GM21529 (cell line): ENCODE data around the gene BICD2.
A peak's percentile ranks its signal among the peaks of the same experiment; 100 is the strongest.

Experiments used
- ATAC-seq: cut with Tn5 transposase; IDR thresholded peaks from one replicate; pipeline ENCODE4 v1.9.1; 2021; ENCODE audit not compliant: unreplicated experiment

Gene BICD2

DNA sequence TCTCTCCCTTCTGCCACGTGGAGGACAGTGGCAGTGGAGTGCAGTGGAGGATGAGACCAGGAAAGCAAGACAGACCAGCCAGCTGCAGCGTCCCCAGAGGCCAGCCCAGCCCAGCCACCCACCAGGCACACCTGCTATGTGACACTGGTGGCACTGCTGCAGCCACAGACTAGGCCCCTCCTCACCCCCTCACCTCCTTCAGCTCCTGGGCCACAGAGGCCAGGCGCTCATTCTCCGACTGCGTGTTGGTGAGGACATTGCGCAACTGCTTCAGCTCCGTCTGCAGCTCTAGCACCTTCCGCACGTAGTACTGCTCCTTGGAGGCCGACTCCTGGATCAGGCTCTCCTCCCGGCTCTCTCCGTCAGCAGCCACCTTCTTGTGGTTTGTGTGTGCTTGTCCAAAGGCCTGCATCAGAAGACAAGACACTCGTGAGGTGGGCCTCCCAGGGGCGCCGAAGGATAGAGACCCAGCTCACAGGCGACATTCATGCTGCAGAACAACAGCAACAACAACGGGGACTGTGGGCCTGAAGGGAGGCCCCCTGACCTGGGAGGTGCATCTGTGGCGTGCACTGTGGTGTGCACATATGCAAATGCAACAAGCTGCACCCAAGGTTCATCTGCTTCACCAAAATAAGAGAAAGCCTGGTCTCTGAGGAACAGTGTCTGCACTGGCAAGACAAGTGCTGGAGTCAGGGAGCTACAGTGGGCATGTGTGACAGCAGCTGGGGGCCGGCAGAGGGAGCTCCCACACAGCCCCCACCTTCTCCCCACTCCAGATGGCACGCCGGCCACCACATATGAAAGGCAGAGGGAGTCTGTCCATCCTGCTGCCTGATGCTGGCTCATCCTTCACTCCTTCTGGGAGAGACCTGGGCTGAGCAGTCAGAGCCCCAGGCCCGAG, 35.5 kb downstream of the BICD2 start:
- peak; percentile 75 for ATAC-seq

DNA sequence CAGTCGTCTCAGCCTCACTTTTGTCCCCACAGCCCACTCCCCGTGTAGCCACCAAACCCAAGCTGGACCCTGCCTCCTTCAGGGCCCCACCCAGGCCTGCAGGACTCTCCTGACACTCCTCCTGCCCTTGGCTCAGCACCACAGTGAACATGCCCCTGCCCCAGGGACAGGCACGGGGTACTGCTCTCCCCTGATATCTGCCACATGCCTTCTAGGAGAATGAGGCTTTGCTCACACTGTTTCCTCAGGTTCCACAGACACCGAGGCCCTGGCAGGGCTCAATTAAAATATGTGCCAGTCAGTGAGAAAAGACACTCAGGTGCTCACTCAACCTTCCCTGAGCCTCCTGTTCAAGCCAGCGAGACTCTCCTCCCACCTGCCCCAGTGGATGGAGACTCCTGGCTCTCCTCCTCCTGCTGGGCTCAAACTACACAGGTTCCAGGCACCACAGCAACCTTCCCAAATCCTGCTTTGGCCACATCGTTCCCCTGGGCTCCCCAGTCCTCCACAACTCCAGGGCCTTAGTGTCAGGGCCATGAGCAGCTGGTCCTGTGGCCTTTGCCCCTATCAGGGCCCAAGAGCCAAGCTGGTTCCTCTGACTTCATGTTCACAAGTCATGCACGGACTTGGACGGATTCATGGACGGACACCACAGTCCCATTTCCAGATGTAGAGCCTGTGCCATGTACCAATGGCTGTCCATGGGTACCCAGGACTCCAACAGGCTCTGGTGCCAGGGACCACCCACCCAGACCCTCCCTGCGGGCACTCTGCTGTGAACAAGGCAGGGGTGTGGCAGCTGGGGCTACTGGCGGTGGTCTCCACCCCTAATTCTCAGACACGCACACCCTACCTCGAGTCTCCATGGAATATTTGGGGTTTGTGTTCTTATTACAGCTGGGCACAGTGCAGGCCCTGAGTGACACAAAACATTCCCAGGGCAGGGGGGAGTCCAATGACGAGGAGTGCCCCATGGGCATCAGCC, 36.6 kb downstream of the BICD2 start:
- ATAC-seq, result no peak

DNA sequence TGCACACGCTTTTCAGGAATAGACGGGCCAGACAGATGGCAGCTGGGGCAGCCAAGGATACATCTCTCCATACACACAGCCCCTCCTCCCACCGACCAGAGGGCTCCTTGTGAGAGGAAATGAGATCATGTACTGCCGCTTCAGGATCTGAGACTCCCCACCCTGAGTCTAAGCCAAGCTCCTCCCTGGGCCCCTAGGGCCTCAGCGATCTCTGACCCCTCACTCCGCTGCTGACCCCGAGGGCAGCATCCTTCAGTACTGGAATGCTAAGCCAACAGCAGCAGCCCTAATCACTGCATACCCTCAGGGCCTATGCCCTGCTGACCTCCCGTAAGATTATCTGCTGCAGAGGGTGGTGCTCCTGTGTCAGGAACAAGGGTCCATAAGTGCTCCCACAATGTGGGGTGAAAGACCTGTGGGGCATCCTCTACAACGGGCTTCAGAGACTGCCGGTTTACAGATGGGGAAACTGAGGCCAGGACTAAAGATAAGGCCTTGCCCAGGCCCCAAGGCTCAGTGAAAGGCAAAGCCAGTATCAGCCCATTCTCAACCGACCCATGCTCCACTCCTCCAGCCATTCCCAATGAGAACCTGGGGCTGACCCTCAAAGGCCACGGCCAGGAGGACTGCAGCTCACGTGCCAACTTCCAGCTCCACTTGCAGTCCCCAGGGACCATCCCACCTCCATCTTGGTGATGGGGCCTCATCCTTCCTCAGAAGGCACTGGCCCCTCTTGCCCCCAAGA, 37.5 kb downstream of the BICD2 start:
- ATAC-seq, result no peak

DNA sequence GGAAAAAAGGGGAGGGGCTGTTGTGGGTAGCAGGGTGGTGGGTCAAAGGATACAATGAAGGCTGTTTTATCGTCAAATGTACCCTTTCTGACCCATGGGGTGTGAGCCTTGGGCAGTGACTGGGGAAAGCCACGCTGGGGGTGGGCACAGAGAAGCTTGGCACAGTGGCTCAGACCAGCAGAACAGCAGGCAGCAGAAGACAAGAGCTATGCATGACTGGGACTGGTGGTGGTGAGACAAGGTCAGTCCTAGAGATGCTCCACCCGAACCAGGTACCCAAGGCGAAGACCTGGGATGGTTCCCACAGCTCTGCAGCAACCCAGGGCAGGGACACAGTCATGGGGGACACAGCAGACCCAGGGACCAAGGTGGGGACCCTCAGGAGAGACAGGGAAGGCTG, 38.3 kb downstream of the BICD2 start:
- no peak for ATAC-seq

DNA sequence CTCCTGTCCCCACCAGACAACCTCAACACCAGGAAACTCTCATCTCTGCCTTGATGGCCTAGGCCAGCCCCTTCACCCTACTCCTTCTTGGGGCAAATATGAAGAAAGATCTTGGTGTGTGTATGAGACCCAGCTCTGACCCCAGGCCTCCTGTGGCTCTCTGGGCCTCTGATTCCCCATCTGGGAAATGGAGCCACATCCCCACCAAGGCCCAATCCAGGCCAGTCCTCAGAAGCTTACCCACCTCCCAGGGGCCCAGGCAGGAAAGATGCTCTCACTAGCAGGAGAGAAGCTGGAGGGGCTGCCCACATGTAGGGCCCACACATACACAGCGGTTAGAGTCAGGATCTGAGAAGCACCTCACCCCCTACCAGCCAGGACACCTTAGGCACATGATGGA, 38.9 kb downstream of the BICD2 start:
- no peak for ATAC-seq

DNA sequence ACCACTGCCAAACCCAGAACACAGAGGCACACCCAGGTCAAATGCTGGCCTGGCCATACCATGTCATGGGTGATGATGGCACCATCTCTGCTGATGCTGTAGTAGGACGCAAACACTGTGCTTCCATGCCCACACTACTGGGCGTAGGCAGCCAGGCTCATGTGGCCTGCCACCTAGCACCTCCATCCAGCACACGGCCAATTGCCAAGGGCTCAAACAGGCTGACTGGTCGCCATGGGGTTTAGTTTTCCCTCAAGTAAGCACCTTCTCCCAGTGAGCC, 39.4 kb downstream of the BICD2 start:
- ATAC-seq, result no peak

DNA sequence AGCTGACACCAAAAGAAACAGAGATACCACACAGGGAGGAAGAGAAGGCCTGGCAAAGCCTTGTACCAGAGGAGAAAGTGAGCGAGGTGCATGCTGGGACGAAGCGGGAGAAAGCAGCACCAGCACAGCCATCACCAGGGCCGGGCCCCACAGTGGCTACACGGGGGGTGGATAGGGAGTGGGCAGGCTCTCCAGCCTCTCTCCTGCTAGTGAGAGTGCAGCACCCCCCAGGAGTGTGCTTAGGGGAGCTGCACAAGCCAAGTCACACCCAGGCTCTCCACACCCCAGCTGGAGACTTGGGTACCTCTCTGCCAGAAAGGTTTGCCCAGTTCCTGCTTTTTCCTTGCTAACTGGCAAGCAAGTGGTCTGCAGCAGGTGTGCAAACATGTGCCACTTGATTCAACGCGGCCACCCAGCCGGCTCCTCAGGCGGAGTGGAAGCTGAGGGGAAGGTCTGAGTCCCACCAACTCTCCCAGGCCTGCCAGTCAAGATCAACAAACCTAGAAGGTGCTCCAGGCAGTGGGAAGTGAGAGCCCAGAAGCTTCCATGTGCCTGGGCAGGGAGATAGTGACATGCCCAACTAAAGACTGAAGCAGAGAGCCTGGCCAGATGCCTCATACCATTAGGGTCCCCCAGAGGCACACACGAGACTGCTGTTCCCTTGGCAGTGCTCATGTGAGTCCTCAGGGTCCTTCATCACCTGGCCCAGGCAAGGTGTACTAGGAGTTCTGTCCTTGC, 39.9 kb downstream of the BICD2 start:
- no peak for ATAC-seq

DNA sequence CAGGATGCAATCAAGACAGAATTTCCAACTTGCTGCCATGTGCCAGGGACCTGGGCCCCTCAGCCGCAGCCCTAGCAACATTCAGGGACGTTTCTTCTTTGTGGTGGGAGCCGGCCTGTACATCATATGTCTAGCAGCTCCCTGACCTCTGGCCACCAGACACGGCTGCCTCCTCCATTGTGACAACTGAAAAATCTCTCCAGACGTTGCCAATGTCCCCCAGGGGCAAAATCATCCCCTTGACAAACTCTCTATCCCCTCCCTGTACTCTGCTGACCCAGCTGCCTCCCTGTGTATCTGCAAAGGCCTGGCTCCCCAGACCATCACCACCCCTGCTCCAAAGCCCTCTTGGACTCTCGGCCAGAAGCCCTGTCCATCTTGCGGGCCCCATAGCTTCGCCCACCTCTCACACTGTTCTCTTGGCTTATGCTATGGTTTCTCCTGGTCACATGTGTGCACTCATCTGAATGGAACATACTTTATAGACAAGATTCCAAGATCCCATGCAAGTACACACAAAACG, 40.8 kb downstream of the BICD2 start:
- ATAC-seq, result no peak

DNA sequence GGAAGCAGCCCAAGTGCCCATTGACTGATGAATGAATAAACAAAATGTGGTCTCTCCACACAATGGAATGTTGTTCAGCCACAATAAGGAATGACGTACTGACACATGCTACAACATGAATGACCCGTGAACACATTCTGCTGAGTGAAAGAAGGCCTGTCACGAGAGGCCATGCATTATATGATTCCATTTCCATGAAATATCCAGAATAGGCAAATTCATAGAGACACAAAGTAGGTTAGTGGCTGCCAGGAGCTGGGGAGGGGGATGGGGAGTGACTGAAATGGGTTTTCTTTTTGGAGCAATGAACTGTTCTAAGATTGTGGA, 41.4 kb downstream of the BICD2 start:
- ATAC-seq, result no peak

DNA sequence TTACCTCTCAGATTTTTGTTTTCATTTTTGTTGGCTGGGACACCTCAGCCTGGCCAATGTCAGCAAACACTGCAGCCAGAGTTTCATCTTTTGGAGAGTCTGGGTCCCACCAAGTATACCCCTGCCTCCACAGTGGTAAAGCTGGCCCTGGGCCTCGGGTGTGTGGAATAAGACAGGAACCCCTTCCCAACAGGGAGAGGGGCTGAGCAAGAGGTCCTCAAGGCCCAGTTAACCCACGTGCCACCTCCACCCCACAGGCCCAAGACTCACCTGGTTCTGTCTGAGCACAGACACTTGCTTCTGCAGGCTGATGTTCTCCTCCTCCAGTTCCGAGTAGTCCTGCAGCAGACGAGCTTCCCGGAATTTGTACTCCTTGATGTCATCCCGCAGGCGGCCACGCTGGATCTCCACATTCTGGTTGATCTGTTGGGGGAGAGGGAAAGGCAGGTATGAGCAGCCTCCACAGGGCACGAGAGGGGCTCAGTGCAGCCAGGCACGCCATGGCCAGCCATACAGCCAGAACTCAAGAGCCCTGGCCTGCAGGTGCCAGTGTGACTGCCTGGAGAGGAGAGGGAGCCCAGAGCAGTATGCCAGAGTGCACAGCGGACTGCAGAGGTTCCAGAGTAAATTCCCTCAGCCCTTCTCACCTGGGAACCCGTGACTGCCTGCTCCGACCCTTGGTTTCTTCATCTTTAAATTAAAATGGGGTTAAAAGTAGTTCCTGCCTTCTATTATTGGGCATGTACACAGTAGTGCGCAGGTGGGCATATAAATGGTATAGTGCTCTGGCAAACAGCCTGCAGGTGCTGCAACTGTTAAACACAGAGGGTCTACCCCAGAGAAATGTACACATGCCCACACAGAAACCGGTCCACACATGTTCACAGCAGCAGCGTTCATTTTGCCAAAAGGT, 42.0 kb downstream of the BICD2 start:
- no peak for ATAC-seq

DNA sequence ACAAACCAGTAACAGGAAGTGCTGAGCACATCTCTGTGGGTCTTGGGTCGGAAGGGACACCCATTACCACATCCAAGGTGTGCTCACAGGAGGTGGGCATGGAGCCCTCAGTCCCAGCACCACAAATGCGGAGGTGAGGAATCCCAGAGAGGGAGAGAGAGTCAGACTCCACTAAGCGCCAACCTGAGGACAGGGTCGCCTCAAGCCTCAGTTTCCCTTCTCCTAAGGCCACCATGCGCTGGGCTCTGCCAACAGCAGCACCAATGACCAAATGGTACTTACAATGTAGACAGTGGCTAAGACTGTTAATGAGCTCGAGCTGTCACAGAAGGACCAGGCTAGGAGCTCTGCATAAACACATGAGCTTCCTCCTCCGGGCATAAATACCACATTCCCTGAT, 43.1 kb downstream of the BICD2 start:
- no peak for ATAC-seq

DNA sequence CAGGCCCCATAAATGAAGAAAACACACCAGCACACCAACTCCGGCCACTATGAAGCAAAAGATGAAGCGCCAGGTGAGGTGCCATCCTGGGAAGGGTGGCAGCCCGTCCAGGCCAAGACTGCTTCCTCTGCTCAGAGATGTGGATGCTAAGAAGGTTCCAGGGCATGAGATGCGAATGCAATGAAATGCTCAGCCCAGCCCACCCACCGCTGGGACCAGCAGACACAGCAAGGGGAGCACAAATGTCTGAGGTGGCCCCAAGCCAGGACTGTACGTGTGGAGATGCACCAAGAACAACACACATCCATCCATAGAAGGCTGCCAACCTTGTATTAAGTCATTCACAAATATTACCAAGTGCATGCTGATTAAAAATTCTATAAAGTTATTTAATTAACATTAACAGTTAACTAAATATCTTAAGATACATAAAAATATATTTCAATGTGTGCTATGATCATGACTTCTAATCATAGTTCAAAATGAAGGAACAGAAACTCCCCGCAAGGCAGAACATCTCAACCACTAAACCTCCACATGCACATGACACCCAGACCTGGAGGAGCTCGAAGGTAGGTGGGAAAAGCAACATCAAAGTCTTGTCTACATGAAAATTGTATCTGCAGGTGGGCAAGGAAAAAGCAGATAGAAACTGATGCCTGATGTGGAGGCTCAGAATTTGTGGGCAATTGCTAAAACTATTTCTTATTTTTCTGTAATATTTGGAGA, 43.7 kb downstream of the BICD2 start:
- ATAC-seq, result no peak

DNA sequence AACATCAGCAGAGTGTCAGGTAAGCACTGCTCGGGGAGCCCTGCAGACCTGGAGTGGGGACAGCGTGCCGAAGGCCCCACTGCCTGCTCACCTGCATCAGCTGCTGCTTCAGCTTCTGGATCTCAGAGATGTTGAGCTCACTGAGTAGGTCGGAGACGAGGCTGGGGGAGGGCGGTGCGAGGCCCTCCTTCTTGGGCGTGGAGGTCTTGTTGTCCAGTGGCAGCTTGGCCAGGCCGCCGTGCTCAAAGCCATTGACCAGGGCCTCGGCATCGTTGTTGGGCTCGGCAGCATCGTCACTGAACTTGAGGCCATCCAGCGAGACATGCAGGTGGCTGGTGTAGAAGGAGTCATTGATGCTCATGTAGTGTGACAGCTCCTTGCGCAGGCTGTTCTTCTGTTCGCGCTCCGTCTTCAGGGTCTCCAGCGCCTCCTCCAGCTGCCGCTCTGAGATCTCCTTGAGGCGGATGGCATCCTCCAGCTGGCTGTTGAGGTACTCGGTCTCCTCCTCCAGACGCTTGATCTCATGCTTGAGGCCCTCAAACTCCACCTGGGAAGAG, 44.3 kb downstream of the BICD2 start:
- ATAC-seq, result no peak

DNA sequence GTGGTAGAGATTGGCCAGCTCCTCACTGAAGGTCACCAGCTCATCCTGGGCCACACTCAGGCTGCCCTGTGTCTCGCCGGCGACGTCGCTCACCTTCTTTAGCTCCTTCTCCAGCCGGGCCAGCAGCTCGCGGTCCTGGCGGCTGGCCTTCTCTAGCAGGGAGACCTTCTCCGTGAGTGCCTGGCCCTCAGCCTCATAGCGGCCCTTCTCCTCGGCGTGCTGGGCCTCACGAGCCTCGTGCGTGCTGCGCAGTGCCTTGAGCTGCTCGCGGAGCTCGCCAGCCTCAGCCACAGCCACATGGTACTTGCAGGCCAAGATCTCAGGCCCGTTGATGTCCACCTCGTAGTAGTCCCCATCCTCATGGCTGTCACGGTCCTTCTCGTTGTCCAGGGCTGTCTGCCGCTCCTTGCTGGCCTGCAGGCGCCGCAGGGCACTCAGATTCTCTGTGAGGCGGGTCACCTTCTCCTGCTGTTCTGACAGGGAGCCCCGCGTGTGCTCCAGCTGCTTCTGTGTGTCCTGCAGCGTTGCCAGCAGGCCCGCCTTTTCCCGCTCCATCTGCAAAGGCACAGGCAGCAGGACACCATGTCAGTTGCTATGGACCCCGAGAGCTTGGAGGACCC, 45.5 kb downstream of the BICD2 start:
- ATAC-seq, result no peak

DNA sequence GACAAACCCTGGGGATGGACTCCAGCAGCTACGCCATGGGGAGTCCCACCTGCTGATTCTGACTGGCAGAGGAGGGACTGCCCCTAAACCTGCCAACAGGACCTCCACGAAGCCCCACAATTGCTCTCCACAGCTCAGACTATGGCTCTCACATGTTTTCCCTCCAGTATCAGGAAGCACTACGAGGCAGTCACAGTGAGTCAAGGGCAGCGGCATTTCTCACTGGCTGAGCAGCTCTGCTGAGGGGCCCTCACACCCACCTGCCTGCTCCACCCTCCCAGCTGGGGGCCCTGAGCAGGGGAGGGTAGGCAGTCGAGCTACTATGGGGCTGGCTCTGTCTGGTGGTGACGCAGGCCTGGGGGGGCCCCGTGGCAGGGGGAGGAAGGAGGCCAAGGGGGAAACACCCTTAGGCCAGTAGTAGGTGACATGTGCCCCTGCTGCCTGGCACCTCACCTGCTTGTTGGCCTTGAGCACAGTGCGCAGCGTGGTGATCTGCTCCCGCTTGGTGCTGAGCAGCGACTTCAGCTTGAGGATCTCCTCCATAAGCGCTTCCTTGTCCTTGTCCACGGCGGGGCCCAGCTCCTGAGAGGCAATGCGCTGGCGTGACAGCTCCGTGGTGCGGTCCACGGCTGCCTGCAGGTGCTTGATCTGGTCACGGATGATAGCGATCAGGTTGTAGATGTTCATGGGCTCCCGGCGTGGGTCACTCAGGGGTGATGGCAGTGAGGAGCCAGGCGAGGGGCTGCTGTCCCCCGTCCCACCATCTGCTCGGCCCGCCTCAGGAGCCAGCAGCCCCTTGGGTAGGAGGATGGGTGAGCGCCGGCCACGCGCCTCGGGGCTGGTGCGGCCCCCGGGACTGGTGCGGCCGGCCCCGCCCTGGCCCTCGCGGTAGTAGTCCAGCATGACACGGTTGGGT, 46.3 kb downstream of the BICD2 start:
- ATAC-seq, result no peak

DNA sequence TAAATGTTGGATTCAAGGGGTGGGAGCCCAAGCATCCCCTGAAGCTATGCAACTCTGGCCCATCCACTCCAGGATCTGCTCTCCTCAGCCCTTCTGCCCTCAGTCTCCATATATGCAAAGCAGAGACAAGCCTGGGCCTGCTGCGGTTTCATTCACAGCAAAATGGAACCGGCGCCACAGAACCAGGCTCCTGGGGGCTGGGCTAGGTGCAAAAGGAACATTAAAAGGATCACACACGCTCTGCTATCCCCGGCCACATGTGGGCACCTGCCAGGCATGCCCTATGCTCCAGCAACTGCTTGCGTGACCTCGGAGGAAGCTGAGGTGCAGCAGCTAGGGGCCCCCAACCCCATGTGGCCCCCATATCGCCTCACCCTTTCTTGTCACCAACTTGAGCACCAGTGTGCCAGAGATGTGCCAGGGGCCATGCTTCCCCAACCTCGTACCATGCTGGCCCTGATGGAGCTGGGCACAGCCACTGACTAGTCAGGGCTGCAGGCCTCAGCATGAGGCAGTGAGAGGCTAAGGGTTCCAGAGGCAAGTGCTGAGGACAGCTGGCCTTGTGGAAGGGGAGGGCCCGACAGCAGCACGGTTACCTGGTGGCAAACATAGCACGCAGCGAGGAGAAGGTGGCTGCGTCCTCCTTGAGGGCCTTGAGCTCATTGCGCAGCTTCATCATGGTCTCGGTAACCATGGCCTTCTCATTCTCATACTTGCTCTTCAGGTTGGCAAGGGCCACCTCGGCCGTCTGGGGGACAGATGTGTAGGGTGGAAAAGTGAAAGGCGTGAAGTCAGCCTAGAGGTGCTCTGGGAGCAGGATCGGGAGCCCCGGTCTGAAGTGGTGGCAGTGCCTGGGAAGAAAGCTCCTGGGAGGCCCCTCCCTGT, 47.2 kb downstream of the BICD2 start:
- no peak for ATAC-seq
